T47D (cell line): ENCODE results near the gene PCSK5.
"Not testable (repeated sequence)": the region's sequence is repeated elsewhere in the genome, so short reads cannot be mapped to it uniquely, and the experiment has no call there.

ENCODE experiments used
- DNase-seq, 2 experiments: peaks; one replicate each; pipeline versions ENCODE4 v3.0.0 to v3.0.0-alpha.2; 2011 to 2012; ENCODE audit warnings: low read depth in 1 of 2, low spot score in 1 of 2
- JUND ChIP-seq: IDR thresholded peaks from 2 replicates; pipeline ENCODE4 v1.6.1; 2012; ENCODE audit warnings: low read depth
- in situ Hi-C: cut with HindIII; loops from 2 replicates; pipeline ENCODE4 v1.10.0; 2016; ENCODE audit warnings: low sequenced_read_pairs, low pct_unique_long_range_greater_than_20kb

PCSK5 gene

GRCh38 chr9:76271755-76272154 is 381.3 kb downstream of the PCSK5 start:
- in situ Hi-C loops, result no loop called here
- no peak for DNase-seq
- no peak for TF ChIP-seq JUND

GRCh38 chr9:76289042-76289441 is 398.6 kb downstream of the PCSK5 start:
- no peak for TF ChIP-seq JUND
- DNase-seq, result no peak
- in situ Hi-C loops, result no loop called here

GRCh38 chr9:76289703-76290102 is 399.2 kb downstream of the PCSK5 start:
- in situ Hi-C loops, result no loop called here
- TF ChIP-seq JUND, result no peak
- no peak for DNase-seq

- no peak for DNase-seq
- no peak for TF ChIP-seq JUND
- in situ Hi-C loops, result no loop called here
Measured at GRCh38 chr9:76290555-76290954, 400.1 kb downstream of the PCSK5 start.

GRCh38 chr9:76292246-76292645 is 401.8 kb downstream of the PCSK5 start:
- no peak for DNase-seq
- in situ Hi-C loops, result no loop called here
- TF ChIP-seq JUND, result no peak

- in situ Hi-C loops, result no loop called here
- no peak for DNase-seq
Measured at GRCh38 chr9:76292658-76293057, 402.2 kb downstream of the PCSK5 start.

GRCh38 chr9:76294301-76294700 is 403.8 kb downstream of the PCSK5 start:
- in situ Hi-C loops, result no loop called here
- TF ChIP-seq JUND, result no peak
- DNase-seq, result no peak

More at GRCh38 chr9:76292658-76293057, 402.2 kb downstream of the PCSK5 start:
- no peak for TF ChIP-seq JUND

GRCh38 chr9:76296561-76297310 is 406.3 kb downstream of the PCSK5 start:
- no peak for TF ChIP-seq JUND
- DNase-seq, result no peak
- in situ Hi-C loops, result no loop called here

GRCh38 chr9:76297721-76298239 is 407.3 kb downstream of the PCSK5 start:
- no peak for DNase-seq
- TF ChIP-seq JUND, result no peak
- in situ Hi-C loops, result no loop called here

GRCh38 chr9:76298521-76299144 is 408.2 kb downstream of the PCSK5 start:
- no peak for TF ChIP-seq JUND
- in situ Hi-C loops, result no loop called here
- DNase-seq, result peak in 1 of 2 experiments; percentile 24

- DNase-seq, result no peak
- in situ Hi-C loops, result no loop called here
- no peak for TF ChIP-seq JUND
Measured at GRCh38 chr9:76302543-76302942, 412.1 kb downstream of the PCSK5 start.

- DNase-seq, result peak in 1 of 2 experiments; percentile 49
- in situ Hi-C loops, result no loop called here
- TF ChIP-seq JUND, result no peak
Measured at GRCh38 chr9:76302947-76303550, 412.6 kb downstream of the PCSK5 start.

GRCh38 chr9:76307047-76307446 is 416.6 kb downstream of the PCSK5 start:
- in situ Hi-C loops, DNase-seq: not testable (repeated sequence)
